Measurements from ENCODE around the gene SCYGR1. TPM values are rescaled to one million over a fixed set of nuclear protein-coding genes. Genes with fewer than 3 reads are reported as not detected.

SCYGR1 gene
- total RNA-seq, 2 donors from 2014 or later = not detected

GRCh38 chr2:227348324-227348723 is 39.4 kb downstream of the SCYGR1 start:
- Mint-ChIP-seq H3K36me3 (ENCODE audit: low read depth) (no peaks in the 10 kb centered on the region), H3K27me3 (no peaks in the 10 kb centered on the region), H3K4me3 (no peak overlapping the region), H3K4me1 (no peaks in the 10 kb centered on the region), H3K27ac (no peak overlapping the region)
- H3K9me3 ChIP-seq (ENCODE audit: control insufficient read depth, low read length, poor library complexity, severe bottlenecking) = no peaks in the 10 kb centered on the region
- ATAC-seq = no peak
- DNase-seq = no peak

GRCh38 chr2:227347117-227347516 is 40.6 kb downstream of the SCYGR1 start:
- no peak overlapping the region for H3K27ac Mint-ChIP-seq
- no peaks in the 10 kb centered on the region for H3K27me3 Mint-ChIP-seq
- H3K36me3 Mint-ChIP-seq (ENCODE audit: low read depth) = no peaks in the 10 kb centered on the region
- no peak overlapping the region for H3K4me3 Mint-ChIP-seq
- H3K9me3 ChIP-seq (ENCODE audit: control insufficient read depth, low read length, poor library complexity, severe bottlenecking) = no peaks in the 10 kb centered on the region
- ATAC-seq = no peak
- no peaks in the 10 kb centered on the region for H3K4me1 Mint-ChIP-seq
- DNase-seq = no peak

DNA sequence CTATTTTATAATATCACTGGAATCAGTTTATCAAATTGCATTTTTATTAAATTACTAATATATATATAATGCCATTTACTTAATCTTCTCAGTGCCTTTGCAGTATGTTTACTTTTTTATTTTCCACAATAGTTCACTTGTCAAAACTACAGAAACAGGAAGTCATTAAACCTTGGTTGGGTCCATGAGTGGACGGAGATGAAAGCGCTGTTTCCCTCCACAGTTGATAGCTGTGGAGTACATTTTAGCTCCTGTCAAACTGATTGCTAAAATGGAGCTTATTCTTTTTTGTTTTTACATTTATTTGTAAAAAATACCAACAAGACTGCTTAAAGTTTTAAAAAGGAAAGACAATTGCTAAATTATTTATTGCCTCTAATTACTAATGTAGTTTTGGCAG is 43.5 kb downstream of the SCYGR1 start:
- H3K9me3 ChIP-seq (ENCODE audit: control insufficient read depth, low read length, poor library complexity, severe bottlenecking) = no peaks in the 10 kb centered on the region
- no peaks in the 10 kb centered on the region for H3K36me3 Mint-ChIP-seq (ENCODE audit: low read depth)
- no peak for ATAC-seq

GRCh38 chr2:227341553-227341952 is 46.2 kb downstream of the SCYGR1 start:
- Mint-ChIP-seq H3K4me3 (no peak overlapping the region), H3K4me1 (peaks cover 5% of the 10 kb centered on the region), H3K27ac (no peak overlapping the region), H3K27me3 (no peaks in the 10 kb centered on the region), H3K36me3 (ENCODE audit: low read depth) (no peaks in the 10 kb centered on the region)
- H3K9me3 ChIP-seq (ENCODE audit: control insufficient read depth, low read length, poor library complexity, severe bottlenecking) = no peaks in the 10 kb centered on the region
- ATAC-seq (no peak), DNase-seq (no peak)

More for the DNA sequence above, 43.5 kb downstream of the SCYGR1 start:
- no peak overlapping the region for H3K4me3 Mint-ChIP-seq
- peaks cover 4% of the 10 kb centered on the region for H3K4me1 Mint-ChIP-seq
- DNase-seq = no peak
- no peak overlapping the region for H3K27ac Mint-ChIP-seq
- H3K27me3 Mint-ChIP-seq = no peaks in the 10 kb centered on the region

DNA sequence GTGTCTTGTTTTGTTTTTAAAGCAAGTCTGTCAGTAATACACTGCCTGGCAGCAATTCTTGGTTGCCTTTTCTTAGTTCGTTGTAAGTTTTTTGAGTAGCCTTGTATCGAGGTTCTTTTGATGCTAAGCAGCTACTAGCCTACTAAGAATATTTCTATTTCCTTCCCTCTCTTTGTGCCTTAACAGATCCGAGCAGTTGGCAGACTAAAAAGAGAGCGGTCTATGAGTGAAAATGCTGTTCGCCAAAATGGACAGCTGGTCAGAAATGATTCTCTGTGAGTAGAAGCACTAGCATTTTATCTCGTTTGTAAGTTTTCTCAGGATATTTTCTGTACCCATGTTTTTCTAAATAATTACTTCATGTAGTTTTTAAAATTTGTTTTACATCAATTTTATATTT is 47.6 kb downstream of the SCYGR1 start:
- no peak for DNase-seq
- ATAC-seq = no peak
- H3K4me3 Mint-ChIP-seq = no peak overlapping the region
- H3K4me1 Mint-ChIP-seq = peaks cover 8% of the 10 kb centered on the region
- no peak overlapping the region for H3K27ac Mint-ChIP-seq
- H3K36me3 Mint-ChIP-seq (ENCODE audit: low read depth) = peaks cover 6% of the 10 kb centered on the region
- H3K9me3 ChIP-seq (ENCODE audit: control insufficient read depth, low read length, poor library complexity, severe bottlenecking) = no peaks in the 10 kb centered on the region
- no peaks in the 10 kb centered on the region for H3K27me3 Mint-ChIP-seq

DNA sequence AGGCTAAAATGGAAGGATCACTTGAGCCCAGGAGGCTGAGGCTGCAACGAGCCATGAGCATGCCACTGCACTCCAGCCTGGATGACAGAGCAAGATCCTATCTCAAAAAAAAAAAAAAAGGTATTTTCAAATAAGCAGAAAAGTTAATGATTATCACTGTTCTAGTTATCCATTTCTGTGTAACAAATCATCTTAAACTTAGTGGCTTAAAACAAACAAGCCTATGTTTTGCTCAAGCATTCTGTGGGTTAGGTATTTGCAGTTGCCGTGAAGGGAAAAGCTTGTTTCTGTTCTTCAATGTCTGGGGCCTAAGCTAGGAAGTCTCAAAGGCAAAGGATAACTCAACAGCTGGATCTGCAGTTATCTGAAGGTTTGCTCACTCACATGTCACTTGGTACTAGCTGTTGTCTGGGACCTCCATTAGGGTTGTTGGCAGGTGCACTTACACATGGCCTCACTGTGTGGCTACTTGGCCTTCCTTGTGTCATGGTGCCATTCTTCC is 48.6 kb downstream of the SCYGR1 start:
- Mint-ChIP-seq H3K27ac (no peak overlapping the region), H3K36me3 (ENCODE audit: low read depth) (peaks cover 8% of the 10 kb centered on the region), H3K27me3 (no peaks in the 10 kb centered on the region), H3K4me1 (peaks cover 10% of the 10 kb centered on the region), H3K4me3 (no peak overlapping the region)
- ATAC-seq = no peak
- H3K9me3 ChIP-seq (ENCODE audit: control insufficient read depth, low read length, poor library complexity, severe bottlenecking) = no peaks in the 10 kb centered on the region
- no peak for DNase-seq

Other genes starting within 250 kb of the SCYGR1 start
- under 1 TPM; 0.23 to 0.55 TPM for gene COL4A4, start 223.7 kb downstream of the SCYGR1 start, total RNA-seq
- gene COL4A3, start 223.3 kb downstream of the SCYGR1 start, total RNA-seq = under 1 TPM; 0.23 to 0.52 TPM
- 10 to 100 TPM; 47.7 to 49.3 TPM for gene MFF, start 62.7 kb downstream of the SCYGR1 start, total RNA-seq
- not detected for gene TM4SF20, start 8.6 kb downstream of the SCYGR1 start, total RNA-seq
- 10 to 100 TPM; 66.6 to 68.3 TPM for gene AGFG1, start 84.2 kb upstream of the SCYGR1 start, total RNA-seq
- not detected for gene SCYGR2, start 210.9 kb upstream of the SCYGR1 start, total RNA-seq
- gene SCYGR3, start 226.9 kb upstream of the SCYGR1 start, total RNA-seq = not detected
- gene SCYGR4, start 229.5 kb upstream of the SCYGR1 start, total RNA-seq = under 1 TPM in 1 of 2 donors, not detected in 1; 0.99 TPM